Neural cell (in vitro differentiated cells): ENCODE data around the gene SDHB. TPM values are rescaled to one million over a fixed set of nuclear protein-coding genes. Genes with fewer than 3 reads are reported as not detected.

ENCODE experiments used
- H2AFZ ChIP-seq: fragments of 200-600, 300-800 bp; sonication (generic), shearing (Covaris generic); 2 replicates; pipeline ENCODE4 v1.6.0; 2014; ENCODE audit warnings: low read depth, mild to moderate bottlenecking, antibody characterized with exemption, low read length, moderate library complexity
- H3F3A ChIP-seq: fragments of 200-600 bp; shearing (Covaris generic); 2 replicates; pipeline ENCODE4 v1.6.1; 2016; ENCODE audit warnings: mild to moderate bottlenecking, moderate library complexity, mixed read lengths, antibody characterized with exemption, low read length; ENCODE audit not compliant: insufficient read depth, poor library complexity, severe bottlenecking
- H3K27ac ChIP-seq: fragments of 200-600, 300-800 bp; sonication (generic), shearing (Covaris generic); 2 replicates; pipeline ENCODE4 v1.5.1; 2014; ENCODE audit warnings: mild to moderate bottlenecking, low read length, moderate library complexity
- H3K27me3 ChIP-seq: fragments of 300-800, 200-600 bp; sonication (generic), shearing (Covaris generic); 2 replicates; pipeline ENCODE4 v1.6.0; 2014; ENCODE audit warnings: mild to moderate bottlenecking, low read depth, low read length, moderate library complexity; ENCODE audit not compliant: insufficient read depth
- H3K36me3 ChIP-seq: fragments of 300-800, 200-600 bp; sonication (generic), shearing (Covaris generic); 2 replicates; pipeline ENCODE4 v1.5.1; 2014; ENCODE audit warnings: mild to moderate bottlenecking, antibody characterized with exemption, low read length, moderate library complexity; ENCODE audit not compliant: insufficient read depth
- H3K4me2 ChIP-seq: fragments of 300-800, 200-600 bp; sonication (generic), shearing (Covaris generic); 2 replicates; pipeline ENCODE4 v1.6.0; 2014; ENCODE audit warnings: mild to moderate bottlenecking, low read length
- H3K4me3 ChIP-seq: fragments of 300-800, 200-600 bp; sonication (generic), shearing (Covaris generic); 2 replicates; pipeline ENCODE4 v1.5.1; 2014; ENCODE audit warnings: mild to moderate bottlenecking, low read length, moderate library complexity
- H3K79me2 ChIP-seq: fragments of 200-600 bp; shearing (Covaris generic); replicated peaks from 2 replicates; pipeline ENCODE4 v1.6.0; 2014; ENCODE audit warnings: mild to moderate bottlenecking, low read length, moderate library complexity; ENCODE audit not compliant: insufficient read depth
- H3K9ac ChIP-seq: fragments of 300-800, 200-600 bp; sonication (generic), shearing (Covaris generic); 2 replicates; pipeline ENCODE4 v1.6.1; 2016; ENCODE audit warnings: mild to moderate bottlenecking, low read length, mixed read lengths
- H3K9me2 ChIP-seq: fragments of 200-600 bp; shearing (Covaris generic); 2 replicates; pipeline ENCODE4 v1.6.1; 2016; ENCODE audit warnings: mild to moderate bottlenecking, low read length, mixed read lengths; ENCODE audit not compliant: insufficient read depth
- H3K9me3 ChIP-seq: fragments of 200-600, 300-800 bp; sonication (generic), shearing (Covaris generic); 2 replicates; pipeline ENCODE4 v1.6.1; 2016; ENCODE audit warnings: mild to moderate bottlenecking, mixed run types, low read length, moderate library complexity, mixed read lengths
- H4K20me1 ChIP-seq: fragments of 200-600 bp; shearing (Covaris generic); 2 replicates; pipeline ENCODE4 v1.6.1; 2016; ENCODE audit warnings: mild to moderate bottlenecking, mixed run types; ENCODE audit not compliant: insufficient read depth
- EP300 ChIP-seq: fragments of 450-650 bp; conservative IDR thresholded peaks from 2 replicates; pipeline ENCODE4 v1.6.1; 2014; ENCODE audit warnings: antibody characterized with exemption, mild to moderate bottlenecking, moderate library complexity; ENCODE audit not compliant: poor library complexity, severe bottlenecking
- EZH2 ChIP-seq: fragments of 200-600, 300-800 bp; shearing (Covaris generic), sonication (generic); IDR thresholded peaks from 2 replicates; pipeline ENCODE4 v1.6.1; 2014; ENCODE audit warnings: antibody characterized with exemption, low read length, borderline replicate concordance, mild to moderate bottlenecking; ENCODE audit not compliant: insufficient read depth, poor library complexity, severe bottlenecking
- MXI1 ChIP-seq: fragments of 450-650 bp; conservative IDR thresholded peaks from 2 replicates; pipeline ENCODE4 v1.6.1; 2014; ENCODE audit warnings: antibody characterized with exemption, mild to moderate bottlenecking; ENCODE audit not compliant: poor library complexity, severe bottlenecking
- POLR2AphosphoS5 ChIP-seq: IDR thresholded peaks from 2 replicates; pipeline ENCODE4 v1.6.1; 2012
- RAD21 ChIP-seq: fragments of 450-650 bp; conservative IDR thresholded peaks from 2 replicates; pipeline ENCODE4 v1.6.1; 2014; ENCODE audit warnings: antibody characterized with exemption, mild to moderate bottlenecking, moderate library complexity
- SMC3 ChIP-seq: fragments of 450-650 bp; conservative IDR thresholded peaks from 2 replicates; pipeline ENCODE4 v1.6.1; 2014; ENCODE audit warnings: antibody characterized with exemption, mild to moderate bottlenecking, moderate library complexity; ENCODE audit not compliant: poor library complexity
- TAF1 ChIP-seq: IDR thresholded peaks from 2 replicates; pipeline ENCODE4 v1.6.1; 2012; ENCODE audit warnings: low read depth
- polyA plus RNA-seq: library from polyadenylated mRNA; depleted of rRNA; stranded (reverse); fragments of >200 nt; gene quantifications from 2 replicates; pipeline ENCODE4 v1.2.3, GENCODE V29; 2014
- TF ChIP-seq, protein P1 (sequence below): fragments of 450-650 bp; IDR thresholded peaks from 2 replicates; pipeline ENCODE4 v1.5.1; 2014; ENCODE audit warnings: antibody characterized with exemption, mild to moderate bottlenecking, moderate library complexity; ENCODE audit not compliant: poor library complexity, severe bottlenecking
- TF ChIP-seq, protein P2 (sequence below): IDR thresholded peaks from 2 replicates; pipeline ENCODE4 v1.6.1; 2012; ENCODE audit warnings: borderline replicate concordance

SDHB gene
- polyA plus RNA-seq, 1 donor from 2014 or later, result 129 TPM

DNA sequence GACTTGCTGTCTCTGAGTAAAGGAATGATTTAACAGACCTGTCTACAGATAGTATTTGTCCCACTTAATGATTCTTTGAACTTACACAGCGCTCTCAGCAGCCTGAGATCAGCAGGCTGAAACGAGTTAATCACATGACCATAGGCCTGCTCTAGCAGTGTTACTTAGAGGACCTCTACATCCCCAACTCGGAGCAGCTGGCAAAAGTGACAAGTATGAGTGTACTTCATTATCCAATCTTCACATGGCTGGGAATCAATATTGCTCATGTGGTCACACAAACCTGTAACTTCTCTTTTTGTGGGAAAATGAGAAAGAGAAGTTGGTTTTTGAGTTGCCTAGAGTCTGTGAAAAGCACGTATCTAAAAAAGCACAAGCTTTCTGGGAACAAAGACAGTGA lies 30.7 kb downstream of the SDHB start (continued):
- no peak for TF ChIP-seq RAD21

DNA sequence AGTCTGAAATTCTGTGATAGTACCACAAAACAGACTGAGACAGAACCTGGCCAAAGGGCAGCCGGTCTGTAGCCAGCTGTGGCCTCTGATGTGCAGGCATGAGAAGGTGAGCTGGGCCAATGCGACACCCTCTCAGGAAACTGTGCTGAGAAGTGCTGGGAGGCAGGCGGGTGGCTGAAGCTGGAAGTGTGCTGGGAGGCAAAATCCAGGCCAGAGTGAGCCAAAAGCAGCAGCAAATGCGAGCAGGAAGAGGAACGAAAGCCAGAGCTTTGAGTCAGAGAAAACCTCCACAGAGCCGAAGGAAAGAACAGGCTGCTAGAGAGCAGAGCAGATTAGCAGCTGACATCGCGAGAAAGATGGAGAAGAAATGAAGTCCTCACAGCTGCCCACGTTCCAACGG lies 31.9 kb downstream of the SDHB start:
- no peaks in the 10 kb centered on the region for H3K79me2 ChIP-seq
- peaks cover 42% of the 10 kb centered on the region for H3K36me3 ChIP-seq
- no peaks in the 10 kb centered on the region for H3K9me3 ChIP-seq
- H4K20me1 ChIP-seq, result no peaks in the 10 kb centered on the region
- no peak overlapping the region for H3K27ac ChIP-seq
- no peak overlapping the region for H3K4me3 ChIP-seq
- no peak overlapping the region for H2AFZ ChIP-seq
- no peaks in the 10 kb centered on the region for H3K9me2 ChIP-seq
- no peak for TF ChIP-seq SMC3
- TF ChIP-seq EP300, result no peak
- TF ChIP-seq EZH2, result no peak
- TF ChIP-seq MXI1, result no peak
- no peak for TF ChIP-seq RAD21
- no peak for TF ChIP-seq TAF1
- no peak for TF ChIP-seq POLR2AphosphoS5
- TF ChIP-seq, protein P1, sequence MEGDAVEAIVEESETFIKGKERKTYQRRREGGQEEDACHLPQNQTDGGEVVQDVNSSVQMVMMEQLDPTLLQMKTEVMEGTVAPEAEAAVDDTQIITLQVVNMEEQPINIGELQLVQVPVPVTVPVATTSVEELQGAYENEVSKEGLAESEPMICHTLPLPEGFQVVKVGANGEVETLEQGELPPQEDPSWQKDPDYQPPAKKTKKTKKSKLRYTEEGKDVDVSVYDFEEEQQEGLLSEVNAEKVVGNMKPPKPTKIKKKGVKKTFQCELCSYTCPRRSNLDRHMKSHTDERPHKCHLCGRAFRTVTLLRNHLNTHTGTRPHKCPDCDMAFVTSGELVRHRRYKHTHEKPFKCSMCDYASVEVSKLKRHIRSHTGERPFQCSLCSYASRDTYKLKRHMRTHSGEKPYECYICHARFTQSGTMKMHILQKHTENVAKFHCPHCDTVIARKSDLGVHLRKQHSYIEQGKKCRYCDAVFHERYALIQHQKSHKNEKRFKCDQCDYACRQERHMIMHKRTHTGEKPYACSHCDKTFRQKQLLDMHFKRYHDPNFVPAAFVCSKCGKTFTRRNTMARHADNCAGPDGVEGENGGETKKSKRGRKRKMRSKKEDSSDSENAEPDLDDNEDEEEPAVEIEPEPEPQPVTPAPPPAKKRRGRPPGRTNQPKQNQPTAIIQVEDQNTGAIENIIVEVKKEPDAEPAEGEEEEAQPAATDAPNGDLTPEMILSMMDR, result no peak
- no peak overlapping the region for H3K4me2 ChIP-seq
- H3F3A ChIP-seq, result no peaks in the 10 kb centered on the region
- H3K9ac ChIP-seq, result no peak overlapping the region
- H3K27me3 ChIP-seq, result no peaks in the 10 kb centered on the region

DNA sequence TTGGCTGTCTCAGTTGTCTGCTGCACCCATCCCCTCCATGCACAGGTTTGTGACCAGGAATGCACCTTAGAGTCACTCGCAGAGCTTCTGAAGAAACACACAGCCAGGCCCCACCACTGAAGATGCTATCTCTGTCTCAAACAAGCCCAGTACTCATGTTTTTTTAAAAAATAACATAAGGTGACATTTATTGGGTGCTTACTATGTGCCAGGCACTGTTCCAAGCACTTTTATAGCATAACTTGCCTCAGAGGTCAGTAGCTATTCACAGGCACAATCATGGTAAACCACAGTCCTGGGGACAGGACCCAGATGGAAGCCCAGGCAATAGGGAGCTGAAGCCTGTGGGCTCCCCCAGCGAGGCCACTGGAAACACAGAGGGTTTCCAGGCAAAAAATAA lies 33.3 kb downstream of the SDHB start:
- Histone ChIP-seq H3K9me2 (no peaks in the 10 kb centered on the region), H3K4me2 (no peak overlapping the region), H3K9me3 (no peaks in the 10 kb centered on the region), H4K20me1 (no peaks in the 10 kb centered on the region), H3F3A (no peaks in the 10 kb centered on the region), H3K36me3 (peaks cover 38% of the 10 kb centered on the region), H3K27ac (no peak overlapping the region), H3K4me3 (no peak overlapping the region), H3K79me2 (no peaks in the 10 kb centered on the region), H3K9ac (no peak overlapping the region), H2AFZ (no peak overlapping the region), H3K27me3 (no peaks in the 10 kb centered on the region)
- TF ChIP-seq MXI1 (no peak), POLR2AphosphoS5 (no peak), TAF1 (no peak), EZH2 (no peak), RAD21 (no peak), EP300 (no peak), SMC3 (no peak)
- TF ChIP-seq, protein P2, sequence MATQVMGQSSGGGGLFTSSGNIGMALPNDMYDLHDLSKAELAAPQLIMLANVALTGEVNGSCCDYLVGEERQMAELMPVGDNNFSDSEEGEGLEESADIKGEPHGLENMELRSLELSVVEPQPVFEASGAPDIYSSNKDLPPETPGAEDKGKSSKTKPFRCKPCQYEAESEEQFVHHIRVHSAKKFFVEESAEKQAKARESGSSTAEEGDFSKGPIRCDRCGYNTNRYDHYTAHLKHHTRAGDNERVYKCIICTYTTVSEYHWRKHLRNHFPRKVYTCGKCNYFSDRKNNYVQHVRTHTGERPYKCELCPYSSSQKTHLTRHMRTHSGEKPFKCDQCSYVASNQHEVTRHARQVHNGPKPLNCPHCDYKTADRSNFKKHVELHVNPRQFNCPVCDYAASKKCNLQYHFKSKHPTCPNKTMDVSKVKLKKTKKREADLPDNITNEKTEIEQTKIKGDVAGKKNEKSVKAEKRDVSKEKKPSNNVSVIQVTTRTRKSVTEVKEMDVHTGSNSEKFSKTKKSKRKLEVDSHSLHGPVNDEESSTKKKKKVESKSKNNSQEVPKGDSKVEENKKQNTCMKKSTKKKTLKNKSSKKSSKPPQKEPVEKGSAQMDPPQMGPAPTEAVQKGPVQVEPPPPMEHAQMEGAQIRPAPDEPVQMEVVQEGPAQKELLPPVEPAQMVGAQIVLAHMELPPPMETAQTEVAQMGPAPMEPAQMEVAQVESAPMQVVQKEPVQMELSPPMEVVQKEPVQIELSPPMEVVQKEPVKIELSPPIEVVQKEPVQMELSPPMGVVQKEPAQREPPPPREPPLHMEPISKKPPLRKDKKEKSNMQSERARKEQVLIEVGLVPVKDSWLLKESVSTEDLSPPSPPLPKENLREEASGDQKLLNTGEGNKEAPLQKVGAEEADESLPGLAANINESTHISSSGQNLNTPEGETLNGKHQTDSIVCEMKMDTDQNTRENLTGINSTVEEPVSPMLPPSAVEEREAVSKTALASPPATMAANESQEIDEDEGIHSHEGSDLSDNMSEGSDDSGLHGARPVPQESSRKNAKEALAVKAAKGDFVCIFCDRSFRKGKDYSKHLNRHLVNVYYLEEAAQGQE, result no peak
- TF ChIP-seq, protein P1, result no peak
